ENCODE data around the gene PLPPR4.

DNA sequence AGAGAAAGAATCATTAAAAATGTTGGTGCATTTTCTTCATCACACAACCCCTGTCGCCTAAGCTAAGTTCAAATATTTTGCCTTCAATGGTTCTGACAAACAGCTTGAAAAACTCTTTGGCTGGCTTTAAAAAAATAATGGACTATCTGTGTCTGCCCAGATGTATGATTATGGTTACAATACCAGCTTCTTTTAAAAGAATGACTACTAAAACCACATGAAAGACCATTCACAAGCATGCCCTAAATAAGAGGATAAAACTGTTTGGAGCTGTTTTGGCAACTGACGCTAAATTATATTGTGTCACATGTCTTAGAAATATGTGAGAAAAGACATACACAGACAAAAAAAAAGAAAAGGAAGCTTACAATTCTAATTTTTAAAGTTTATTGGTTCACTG lies 23.7 kb upstream of the PLPPR4 start:
- TF ChIP-seq, protein P1, sequence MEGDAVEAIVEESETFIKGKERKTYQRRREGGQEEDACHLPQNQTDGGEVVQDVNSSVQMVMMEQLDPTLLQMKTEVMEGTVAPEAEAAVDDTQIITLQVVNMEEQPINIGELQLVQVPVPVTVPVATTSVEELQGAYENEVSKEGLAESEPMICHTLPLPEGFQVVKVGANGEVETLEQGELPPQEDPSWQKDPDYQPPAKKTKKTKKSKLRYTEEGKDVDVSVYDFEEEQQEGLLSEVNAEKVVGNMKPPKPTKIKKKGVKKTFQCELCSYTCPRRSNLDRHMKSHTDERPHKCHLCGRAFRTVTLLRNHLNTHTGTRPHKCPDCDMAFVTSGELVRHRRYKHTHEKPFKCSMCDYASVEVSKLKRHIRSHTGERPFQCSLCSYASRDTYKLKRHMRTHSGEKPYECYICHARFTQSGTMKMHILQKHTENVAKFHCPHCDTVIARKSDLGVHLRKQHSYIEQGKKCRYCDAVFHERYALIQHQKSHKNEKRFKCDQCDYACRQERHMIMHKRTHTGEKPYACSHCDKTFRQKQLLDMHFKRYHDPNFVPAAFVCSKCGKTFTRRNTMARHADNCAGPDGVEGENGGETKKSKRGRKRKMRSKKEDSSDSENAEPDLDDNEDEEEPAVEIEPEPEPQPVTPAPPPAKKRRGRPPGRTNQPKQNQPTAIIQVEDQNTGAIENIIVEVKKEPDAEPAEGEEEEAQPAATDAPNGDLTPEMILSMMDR (optimal IDR thresholded peaks at IDR 0.05 in 1 of 3, IDR thresholded peaks at IDR 0.05 in 1 of 3, conservative IDR thresholded peaks at IDR 0.05 in 1 of 3; ENCODE audit: extremely low read depth in 1 of 3, insufficient read depth in 2 of 3, low read length in 3 of 3) = no peak
- TF ChIP-seq EZH2 (IDR thresholded peaks at IDR 0.05; ENCODE audit: low read length) = no peak

Measured in keratinocyte (primary cell).